ENCODE data around the gene VIPAS39.

DNA sequence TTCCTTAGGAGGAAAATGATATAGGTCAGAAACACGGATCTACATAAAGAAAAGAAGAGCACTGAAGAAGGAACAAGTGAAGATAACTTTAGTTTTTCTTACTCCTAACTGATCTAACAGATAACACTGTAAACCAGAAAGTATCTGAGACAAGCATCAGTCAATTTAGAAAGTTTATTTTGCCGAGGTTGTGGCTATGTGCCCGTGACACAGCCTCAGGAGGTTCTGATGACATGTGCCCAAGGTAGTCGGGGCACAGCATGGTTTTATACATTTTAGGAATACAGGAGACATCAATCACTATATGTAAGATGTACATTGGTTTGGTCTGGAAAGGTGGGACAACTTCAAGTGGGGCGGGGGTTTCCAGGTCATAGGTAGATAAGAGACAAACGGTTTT is 57.2 kb downstream of the VIPAS39 start:
- TF ChIP-seq POLR2A (IDR thresholded peaks at IDR 0.05; ENCODE audit: low read depth, low read length) (no peak), RCOR1 (IDR thresholded peaks at IDR 0.05; ENCODE audit: insufficient replicate concordance, low read length) (no peak), CTCF (conservative IDR thresholded peaks at IDR 0.05; ENCODE audit: low read depth, low read length) (no peak), USF2 (IDR thresholded peaks at IDR 0.05; ENCODE audit: low read depth, low read length) (no peak), RAD21 (IDR thresholded peaks at IDR 0.05; ENCODE audit: low read length) (no peak), BHLHE40 (IDR thresholded peaks at IDR 0.05; ENCODE audit: low read depth, low read length) (no peak), SMC3 (IDR thresholded peaks at IDR 0.05; ENCODE audit: low read depth, low read length) (no peak), RFX5 (IDR thresholded peaks at IDR 0.05; ENCODE audit: low read depth, low read length) (no peak), MXI1 (IDR thresholded peaks at IDR 0.05; ENCODE audit: borderline replicate concordance, low read depth, low read length) (no peak), MAZ (IDR thresholded peaks at IDR 0.05; ENCODE audit: borderline replicate concordance, low read depth, low read length) (no peak), CEBPB (IDR thresholded peaks at IDR 0.05; ENCODE audit: low read depth, low read length) (no peak), FOS (IDR thresholded peaks at IDR 0.05; ENCODE audit: low read depth, low read length) (no peak), MAFK (IDR thresholded peaks at IDR 0.05; ENCODE audit: low read depth, low read length) (no peak), ELK1 (IDR thresholded peaks at IDR 0.05; ENCODE audit: borderline replicate concordance, low read depth, low read length) (no peak)
